ENCODE results near the gene FHAD1.

FHAD1 gene

DNA sequence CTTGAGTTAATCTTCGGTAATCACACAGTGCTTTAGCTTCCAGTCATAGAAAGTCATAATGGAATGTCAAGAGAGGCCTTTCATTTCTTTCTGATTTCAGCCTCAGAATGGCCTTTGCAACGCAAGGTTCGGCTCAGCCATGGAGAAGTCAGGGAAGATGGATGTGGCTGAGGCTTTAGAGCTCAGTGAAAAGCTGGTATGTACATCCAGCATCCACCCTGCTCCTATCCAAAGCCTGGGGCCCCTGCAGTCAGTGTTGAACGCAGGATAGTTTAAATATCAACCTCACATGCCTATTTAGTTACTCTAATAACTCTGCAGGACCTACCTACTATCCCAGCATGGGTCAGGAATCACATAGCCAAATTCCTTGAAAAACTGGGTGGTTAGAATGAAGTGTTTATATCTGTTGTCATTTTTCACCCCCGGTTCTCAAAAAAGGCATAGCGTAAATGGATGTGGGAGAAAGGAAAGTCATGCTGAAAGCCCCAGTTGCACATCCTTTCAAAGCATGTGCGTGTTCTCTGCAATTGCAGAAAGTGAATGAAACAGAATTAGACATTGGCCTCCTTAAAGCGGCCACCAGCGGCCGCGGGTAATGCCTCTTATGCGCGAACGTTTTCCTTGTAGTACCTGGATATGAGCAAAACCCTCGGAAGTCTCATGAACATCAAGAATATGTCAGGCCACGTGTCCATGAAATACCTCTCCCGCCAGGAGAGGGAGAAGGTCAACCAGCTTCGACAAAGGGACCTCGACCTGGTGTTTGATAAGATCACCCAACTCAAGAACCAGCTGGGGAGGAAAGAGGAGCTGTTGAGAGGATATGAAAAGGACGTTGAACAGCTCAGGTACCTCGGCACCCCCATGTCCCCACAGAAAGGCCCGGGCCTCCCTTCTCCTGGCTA lies 133.8 kb downstream of the FHAD1 start:
- TF ChIP-seq, protein P1, sequence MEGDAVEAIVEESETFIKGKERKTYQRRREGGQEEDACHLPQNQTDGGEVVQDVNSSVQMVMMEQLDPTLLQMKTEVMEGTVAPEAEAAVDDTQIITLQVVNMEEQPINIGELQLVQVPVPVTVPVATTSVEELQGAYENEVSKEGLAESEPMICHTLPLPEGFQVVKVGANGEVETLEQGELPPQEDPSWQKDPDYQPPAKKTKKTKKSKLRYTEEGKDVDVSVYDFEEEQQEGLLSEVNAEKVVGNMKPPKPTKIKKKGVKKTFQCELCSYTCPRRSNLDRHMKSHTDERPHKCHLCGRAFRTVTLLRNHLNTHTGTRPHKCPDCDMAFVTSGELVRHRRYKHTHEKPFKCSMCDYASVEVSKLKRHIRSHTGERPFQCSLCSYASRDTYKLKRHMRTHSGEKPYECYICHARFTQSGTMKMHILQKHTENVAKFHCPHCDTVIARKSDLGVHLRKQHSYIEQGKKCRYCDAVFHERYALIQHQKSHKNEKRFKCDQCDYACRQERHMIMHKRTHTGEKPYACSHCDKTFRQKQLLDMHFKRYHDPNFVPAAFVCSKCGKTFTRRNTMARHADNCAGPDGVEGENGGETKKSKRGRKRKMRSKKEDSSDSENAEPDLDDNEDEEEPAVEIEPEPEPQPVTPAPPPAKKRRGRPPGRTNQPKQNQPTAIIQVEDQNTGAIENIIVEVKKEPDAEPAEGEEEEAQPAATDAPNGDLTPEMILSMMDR (IDR thresholded peaks at IDR 0.05; ENCODE audit: control extremely low read depth, extremely low read depth, low read depth, missing control alignments) = no peak
- ChIA-PET POLR2A (no interaction called here), CTCF (no interaction called here)
- no peak for DNase-seq (ENCODE audit: extremely low spot score)

DNA sequence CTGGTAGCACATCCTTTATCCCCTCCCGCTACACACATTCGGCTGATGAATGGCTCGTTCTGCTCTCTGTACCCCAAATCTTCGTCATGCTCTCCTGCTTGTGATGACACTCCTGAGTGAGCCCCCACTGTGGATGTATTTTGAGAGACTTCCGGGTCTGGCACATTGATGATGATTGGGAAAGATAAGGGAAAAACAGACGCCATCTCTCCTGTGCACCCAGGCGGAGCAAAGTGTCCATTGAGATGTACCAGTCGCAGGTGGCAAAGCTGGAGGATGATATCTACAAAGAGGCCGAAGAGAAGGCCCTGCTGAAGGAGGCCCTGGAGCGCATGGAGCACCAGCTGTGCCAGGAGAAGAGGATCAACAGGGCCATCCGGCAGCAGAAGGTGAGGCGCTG lies 134.8 kb downstream of the FHAD1 start:
- ChIA-PET POLR2A (no interaction called here), CTCF (no interaction called here)
- DNase-seq (ENCODE audit: extremely low spot score) = no peak
- TF ChIP-seq, protein P1 (IDR thresholded peaks at IDR 0.05; ENCODE audit: control extremely low read depth, extremely low read depth, low read depth, missing control alignments) = no peak

DNA sequence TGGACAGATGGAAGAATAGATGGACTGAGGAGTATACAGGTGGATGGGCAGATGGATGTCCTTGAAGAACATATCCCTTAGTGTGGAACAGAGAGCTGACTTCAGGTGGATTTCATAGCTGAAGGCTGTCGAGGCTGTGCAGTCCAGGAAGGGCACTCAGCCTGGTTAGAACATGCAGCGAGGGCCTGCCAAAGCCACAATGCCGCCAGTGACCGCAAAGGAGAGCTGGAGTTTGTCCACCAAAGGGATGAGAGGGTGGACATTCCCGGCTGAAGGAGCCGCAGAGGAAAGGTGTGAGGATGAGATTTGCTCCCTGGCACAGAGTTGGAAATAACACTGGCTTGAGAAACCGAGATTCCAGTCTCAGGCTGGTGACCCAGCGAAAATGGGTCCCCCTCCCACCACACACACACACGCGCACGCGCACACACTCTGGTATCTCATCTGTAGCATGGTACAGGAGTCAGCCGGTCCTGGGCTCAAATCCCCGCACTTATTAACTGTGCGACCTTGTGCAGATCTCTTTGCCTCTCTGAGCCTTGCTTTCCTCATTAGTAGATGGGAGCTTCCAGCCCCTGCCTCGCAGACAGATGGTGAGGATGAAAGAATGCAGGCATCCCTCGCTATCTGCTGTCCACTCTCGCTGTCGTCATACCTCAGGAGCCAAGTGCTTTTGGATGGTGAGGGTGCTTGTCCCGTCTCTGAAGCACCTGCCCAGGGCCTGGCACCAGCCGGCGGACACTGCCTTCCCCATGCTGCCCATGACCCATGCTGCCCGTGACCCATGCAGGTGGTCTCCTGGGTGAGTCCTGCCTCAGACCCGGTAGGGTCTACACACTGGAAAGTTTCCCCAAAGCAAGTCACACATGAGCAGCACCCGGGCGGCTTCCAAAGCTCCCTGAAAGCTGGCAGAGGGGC lies 135.8 kb downstream of the FHAD1 start:
- CTCF ChIA-PET = interaction anchor here (1.5 kb wide), 1 partner anchor 59 kb away, joined by 4 read pairs; no protein-coding TSS in a partner anchor
- DNase-seq (ENCODE audit: extremely low spot score) = no peak
- TF ChIP-seq, protein P1 (IDR thresholded peaks at IDR 0.05; ENCODE audit: control extremely low read depth, extremely low read depth, low read depth, missing control alignments) = no peak
- POLR2A ChIA-PET = no interaction called here

DNA sequence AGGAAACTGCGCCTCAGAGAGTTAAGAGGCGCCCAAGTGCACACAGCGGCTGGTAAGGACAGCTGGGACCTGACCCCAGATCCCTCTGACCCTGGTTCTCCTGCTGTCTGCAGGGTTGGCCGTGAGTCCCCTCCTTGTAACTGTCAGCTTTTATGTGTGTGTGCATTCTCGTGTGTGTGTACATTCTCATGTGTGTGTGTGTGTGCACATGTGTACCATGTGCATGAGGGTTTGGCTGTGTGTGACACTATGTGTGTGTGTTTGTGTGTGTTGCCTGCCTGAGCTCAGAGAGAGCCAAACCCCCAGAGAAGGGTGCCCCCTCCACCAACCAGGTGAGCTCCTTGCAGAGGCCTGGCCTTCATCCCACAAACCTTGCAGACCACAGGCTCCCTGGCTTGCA lies 136.8 kb downstream of the FHAD1 start:
- TF ChIP-seq, protein P1 (IDR thresholded peaks at IDR 0.05; ENCODE audit: control extremely low read depth, extremely low read depth, low read depth, missing control alignments) = no peak
- POLR2A ChIA-PET = no interaction called here
- no peak for DNase-seq (ENCODE audit: extremely low spot score)
- CTCF ChIA-PET = interaction anchor here (1.5 kb wide), 1 partner anchor 60 kb away, joined by 4 read pairs; no protein-coding TSS in a partner anchor

DNA sequence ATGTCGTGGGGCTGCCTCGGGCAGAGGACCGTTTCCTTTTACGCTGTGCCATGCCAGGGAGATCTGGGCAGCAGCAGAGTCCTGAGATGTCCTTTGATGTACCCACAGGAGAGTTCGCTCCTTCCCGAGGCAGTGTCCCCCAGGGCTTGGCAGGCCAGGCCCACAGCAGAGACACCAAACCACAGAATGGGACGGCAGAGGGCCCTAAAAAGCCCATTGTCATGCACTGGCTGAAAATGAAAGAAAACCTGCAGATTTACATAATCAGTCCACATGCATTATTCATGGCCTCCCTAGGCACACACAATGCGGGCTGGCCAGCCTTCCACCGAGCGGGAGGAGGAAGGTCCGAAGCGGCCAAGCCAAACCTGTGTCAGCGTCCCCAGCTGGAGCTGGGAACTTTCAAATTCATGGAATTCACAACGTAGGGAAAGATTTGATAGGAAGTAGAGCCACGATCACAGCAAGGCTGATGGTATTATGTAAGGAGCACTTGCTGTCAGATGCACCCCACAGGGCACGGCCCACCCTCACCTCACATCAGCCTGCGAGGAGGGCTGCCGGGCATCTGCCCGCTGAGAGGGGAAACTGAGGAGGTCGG lies 137.4 kb downstream of the FHAD1 start:
- POLR2A ChIA-PET = no interaction called here
- CTCF ChIA-PET = interaction anchor here (1.5 kb wide), 1 partner anchor 60 kb away, joined by 4 read pairs; no protein-coding TSS in a partner anchor
- TF ChIP-seq, protein P1 (IDR thresholded peaks at IDR 0.05; ENCODE audit: control extremely low read depth, extremely low read depth, low read depth, missing control alignments) = no peak
- DNase-seq (ENCODE audit: extremely low spot score) = peak; percentile 78

DNA sequence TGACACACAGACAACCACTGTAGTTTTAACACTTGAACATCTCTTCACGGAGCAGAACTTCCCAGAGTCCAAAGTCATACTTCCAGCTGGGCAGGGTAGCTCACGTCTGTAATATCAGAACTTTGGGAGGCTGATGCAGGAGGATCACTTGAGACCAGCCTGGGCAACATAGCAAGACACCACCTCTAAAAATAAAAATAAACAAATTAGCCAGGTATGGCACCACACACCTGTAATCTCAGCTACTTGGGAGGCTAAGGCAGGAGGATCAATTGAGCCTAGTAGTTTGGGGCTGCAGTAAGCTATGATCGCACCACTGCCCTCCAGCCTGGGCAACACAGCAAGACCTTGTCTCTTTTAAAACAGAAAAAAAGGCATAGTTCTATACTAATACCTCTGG lies 138.4 kb downstream of the FHAD1 start:
- TF ChIP-seq, protein P1 (IDR thresholded peaks at IDR 0.05; ENCODE audit: control extremely low read depth, extremely low read depth, low read depth, missing control alignments) = no peak
- no peak for DNase-seq (ENCODE audit: extremely low spot score)
- POLR2A ChIA-PET = no interaction called here
- CTCF ChIA-PET = interaction anchor here (1.3 to 1.5 kb wide), 2 partner anchors 14 to 46 kb away, joined by 3 to 5 read pairs; no protein-coding TSS in a partner anchor

Measured in GM10248 (cell line).